ENCODE measurements around the gene ASTN2. TPM values are rescaled to one million over a fixed set of nuclear protein-coding genes. Genes with fewer than 3 reads are reported as not detected.

The ASTN2 gene
- total RNA-seq, 1 donor from 2014 or later = 13.6 TPM

DNA sequence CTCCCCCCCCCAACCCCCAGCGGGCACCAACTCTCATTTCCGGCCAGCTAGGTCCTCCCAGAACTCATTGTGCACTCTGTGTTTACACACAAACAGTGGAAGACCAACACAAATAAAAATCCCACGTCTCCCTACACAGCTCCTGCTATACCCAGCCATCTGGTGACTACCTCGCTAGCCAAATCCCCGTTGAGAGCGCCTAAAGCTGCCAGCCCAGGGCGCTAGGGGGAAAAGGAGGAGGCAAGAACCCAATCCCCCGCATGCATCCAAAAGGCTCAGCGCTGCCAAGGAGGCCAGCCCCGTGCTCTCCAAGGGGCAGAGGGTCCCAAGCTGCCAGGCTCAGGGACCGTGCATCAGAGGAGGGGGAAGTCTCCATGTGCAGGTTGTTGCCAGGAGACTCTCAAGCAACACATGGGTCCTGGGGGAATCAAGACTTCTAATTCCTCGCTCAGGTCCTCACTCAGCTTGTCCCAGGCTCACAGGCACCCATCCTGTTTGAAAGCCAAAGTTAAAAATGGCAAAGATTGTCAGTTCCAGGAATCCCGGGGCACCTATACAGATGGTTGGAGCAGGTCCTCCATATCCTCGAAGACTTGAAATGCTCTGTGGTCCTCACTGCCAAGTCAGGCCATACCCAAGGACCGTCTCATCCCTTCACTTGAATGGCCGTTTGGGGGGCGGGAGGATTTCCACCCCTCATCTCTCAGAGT is 2.7 kb downstream of the ASTN2 start:
- TF ChIP-seq EZH2 (IDR thresholded peaks at IDR 0.05; ENCODE audit: insufficient read depth, low read length) = no peak
- H3K27me3 ChIP-seq (ENCODE audit: insufficient read depth, low read length) = peaks cover 46% of the 10 kb centered on the region
- Mint-ChIP-seq H3K9me3 (ENCODE audit: unreplicated experiment) (no peaks in the 10 kb centered on the region), H3K27ac (ENCODE audit: unreplicated experiment) (no peak overlapping the region), H3K27me3 (ENCODE audit: low read depth, unreplicated experiment) (peaks cover 29% of the 10 kb centered on the region), H3K4me1 (ENCODE audit: low read depth, unreplicated experiment) (no peaks in the 10 kb centered on the region), H3K36me3 (ENCODE audit: low read depth, unreplicated experiment) (no peaks in the 10 kb centered on the region), H3K4me3 (ENCODE audit: unreplicated experiment) (no peak overlapping the region)
- no peaks in the 10 kb centered on the region for H3K79me2 ChIP-seq (ENCODE audit: insufficient read depth, low read length)
- H4K20me1 ChIP-seq (ENCODE audit: insufficient read depth, low read length) = no peaks in the 10 kb centered on the region
- no peak overlapping the region for H3K9ac ChIP-seq (ENCODE audit: low read length)
- no peak overlapping the region for H2AFZ ChIP-seq (ENCODE audit: low read depth, low read length)
- H3K4me2 ChIP-seq (ENCODE audit: low read length) = no peak overlapping the region
- no peak for FAIRE-seq
- no peak overlapping the region for H3K27ac ChIP-seq (ENCODE audit: low read depth, low read length)
- H3K36me3 ChIP-seq (ENCODE audit: insufficient read depth, low read length) = no peaks in the 10 kb centered on the region
- DNase-seq (ENCODE audit: low read depth) = no peak
- H3K4me3 ChIP-seq (ENCODE audit: insufficient read depth, low read depth, low read length) = no peak overlapping the region
- H3K9me3 ChIP-seq (ENCODE audit: insufficient read depth, low read depth, low read length) = no peaks in the 10 kb centered on the region
- H3K4me1 ChIP-seq (ENCODE audit: insufficient read depth, low read length) = no peaks in the 10 kb centered on the region

DNA sequence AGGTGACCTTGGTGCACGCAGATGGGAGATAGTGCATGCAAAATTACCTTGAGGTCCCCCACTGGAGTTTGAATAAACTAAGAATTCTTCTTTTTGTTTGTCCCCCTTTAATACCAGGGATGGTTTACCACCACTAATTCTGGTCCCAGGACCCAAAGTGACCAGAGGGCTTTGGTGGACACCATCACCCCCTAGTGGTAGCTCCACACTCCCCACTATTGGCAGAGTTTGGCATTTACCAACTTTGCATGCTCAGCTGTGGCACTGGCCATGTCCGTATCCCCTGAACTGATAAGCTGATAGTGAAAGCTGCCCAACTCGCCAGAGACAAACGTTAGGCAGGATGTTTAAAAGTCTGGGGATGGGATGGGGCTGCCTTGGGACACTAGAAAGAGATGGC is 3.3 kb downstream of the ASTN2 start:
- peaks cover 39% of the 10 kb centered on the region for H3K27me3 ChIP-seq (ENCODE audit: insufficient read depth, low read length)
- Mint-ChIP-seq H3K27ac (ENCODE audit: unreplicated experiment) (no peak overlapping the region), H3K9me3 (ENCODE audit: unreplicated experiment) (no peaks in the 10 kb centered on the region), H3K36me3 (ENCODE audit: low read depth, unreplicated experiment) (no peaks in the 10 kb centered on the region), H3K4me3 (ENCODE audit: unreplicated experiment) (no peak overlapping the region), H3K27me3 (ENCODE audit: low read depth, unreplicated experiment) (peaks cover 29% of the 10 kb centered on the region), H3K4me1 (ENCODE audit: low read depth, unreplicated experiment) (no peaks in the 10 kb centered on the region)
- TF ChIP-seq, protein P1, sequence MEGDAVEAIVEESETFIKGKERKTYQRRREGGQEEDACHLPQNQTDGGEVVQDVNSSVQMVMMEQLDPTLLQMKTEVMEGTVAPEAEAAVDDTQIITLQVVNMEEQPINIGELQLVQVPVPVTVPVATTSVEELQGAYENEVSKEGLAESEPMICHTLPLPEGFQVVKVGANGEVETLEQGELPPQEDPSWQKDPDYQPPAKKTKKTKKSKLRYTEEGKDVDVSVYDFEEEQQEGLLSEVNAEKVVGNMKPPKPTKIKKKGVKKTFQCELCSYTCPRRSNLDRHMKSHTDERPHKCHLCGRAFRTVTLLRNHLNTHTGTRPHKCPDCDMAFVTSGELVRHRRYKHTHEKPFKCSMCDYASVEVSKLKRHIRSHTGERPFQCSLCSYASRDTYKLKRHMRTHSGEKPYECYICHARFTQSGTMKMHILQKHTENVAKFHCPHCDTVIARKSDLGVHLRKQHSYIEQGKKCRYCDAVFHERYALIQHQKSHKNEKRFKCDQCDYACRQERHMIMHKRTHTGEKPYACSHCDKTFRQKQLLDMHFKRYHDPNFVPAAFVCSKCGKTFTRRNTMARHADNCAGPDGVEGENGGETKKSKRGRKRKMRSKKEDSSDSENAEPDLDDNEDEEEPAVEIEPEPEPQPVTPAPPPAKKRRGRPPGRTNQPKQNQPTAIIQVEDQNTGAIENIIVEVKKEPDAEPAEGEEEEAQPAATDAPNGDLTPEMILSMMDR (IDR thresholded peaks at IDR 0.05; ENCODE audit: insufficient read depth, low read depth, low read length) = peak; percentile 61
- TF ChIP-seq EZH2 (IDR thresholded peaks at IDR 0.05; ENCODE audit: insufficient read depth, low read length) = no peak
- no peaks in the 10 kb centered on the region for H4K20me1 ChIP-seq (ENCODE audit: insufficient read depth, low read length)
- no peaks in the 10 kb centered on the region for H3K36me3 ChIP-seq (ENCODE audit: insufficient read depth, low read length)
- FAIRE-seq (no peak), DNase-seq (ENCODE audit: low read depth) (no peak)
- H3K4me1 ChIP-seq (ENCODE audit: insufficient read depth, low read length) = no peaks in the 10 kb centered on the region
- no peaks in the 10 kb centered on the region for H3K9me3 ChIP-seq (ENCODE audit: insufficient read depth, low read depth, low read length)
- no peak overlapping the region for H3K27ac ChIP-seq (ENCODE audit: low read depth, low read length)
- no peak overlapping the region for H3K9ac ChIP-seq (ENCODE audit: low read length)
- H3K79me2 ChIP-seq (ENCODE audit: insufficient read depth, low read length) = no peaks in the 10 kb centered on the region
- H3K4me3 ChIP-seq (ENCODE audit: insufficient read depth, low read depth, low read length) = no peak overlapping the region
- H2AFZ ChIP-seq (ENCODE audit: low read depth, low read length) = no peak overlapping the region
- H3K4me2 ChIP-seq (ENCODE audit: low read length) = no peak overlapping the region

DNA sequence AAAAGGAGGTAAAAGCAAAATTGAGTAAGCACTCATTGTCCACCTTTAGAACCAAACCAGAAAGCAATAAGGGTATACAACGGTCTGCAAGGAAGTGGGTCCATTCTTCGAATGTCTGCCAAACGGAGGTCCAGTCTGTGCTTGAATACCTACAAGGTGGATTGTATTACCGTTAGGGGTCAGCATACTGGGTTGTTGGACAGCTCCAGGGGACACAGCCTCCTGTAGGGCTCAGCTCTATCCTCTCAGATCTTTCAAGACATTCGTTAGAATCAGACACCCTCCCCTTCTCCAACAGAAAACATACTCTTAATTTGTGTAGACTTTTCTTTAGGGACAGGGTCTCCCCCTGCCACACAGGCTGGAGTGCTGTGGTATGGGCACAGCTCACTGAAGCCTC is 5.5 kb downstream of the ASTN2 start:
- TF ChIP-seq, protein P1 (IDR thresholded peaks at IDR 0.05; ENCODE audit: insufficient read depth, low read depth, low read length) = no peak
- no peak for TF ChIP-seq EZH2 (IDR thresholded peaks at IDR 0.05; ENCODE audit: insufficient read depth, low read length)
- H3K4me3 ChIP-seq (ENCODE audit: insufficient read depth, low read depth, low read length) = no peak overlapping the region
- H3K27me3 ChIP-seq (ENCODE audit: insufficient read depth, low read length) = peaks cover 30% of the 10 kb centered on the region
- FAIRE-seq = no peak
- DNase-seq (ENCODE audit: low read depth) = no peak
- Mint-ChIP-seq H3K9me3 (ENCODE audit: unreplicated experiment) (no peaks in the 10 kb centered on the region), H3K36me3 (ENCODE audit: low read depth, unreplicated experiment) (no peaks in the 10 kb centered on the region), H3K27me3 (ENCODE audit: low read depth, unreplicated experiment) (peaks cover 29% of the 10 kb centered on the region), H3K4me1 (ENCODE audit: low read depth, unreplicated experiment) (no peaks in the 10 kb centered on the region), H3K4me3 (ENCODE audit: unreplicated experiment) (no peak overlapping the region), H3K27ac (ENCODE audit: unreplicated experiment) (no peak overlapping the region)
- H3K9ac ChIP-seq (ENCODE audit: low read length) = no peak overlapping the region
- H3K9me3 ChIP-seq (ENCODE audit: insufficient read depth, low read depth, low read length) = no peaks in the 10 kb centered on the region
- H3K4me1 ChIP-seq (ENCODE audit: insufficient read depth, low read length) = no peaks in the 10 kb centered on the region
- no peaks in the 10 kb centered on the region for H3K79me2 ChIP-seq (ENCODE audit: insufficient read depth, low read length)
- no peak overlapping the region for H2AFZ ChIP-seq (ENCODE audit: low read depth, low read length)
- no peaks in the 10 kb centered on the region for H3K36me3 ChIP-seq (ENCODE audit: insufficient read depth, low read length)
- no peak overlapping the region for H3K27ac ChIP-seq (ENCODE audit: low read depth, low read length)
- H4K20me1 ChIP-seq (ENCODE audit: insufficient read depth, low read length) = no peaks in the 10 kb centered on the region
- H3K4me2 ChIP-seq (ENCODE audit: low read length) = no peak overlapping the region
